H1 (cell line): ENCODE measurements around the gene SMIM1. TPM values are rescaled to one million over a fixed set of nuclear protein-coding genes. Genes with fewer than 3 reads are reported as not detected.

Experiments
- BCL11A ChIP-seq, 2 experiments: IDR thresholded peaks; one replicate each; pipeline ENCODE4 v1.6.1; 2011; ENCODE audit warnings: low read depth in 2 of 2, low read length in 2 of 2, mild to moderate bottlenecking in 2 of 2
- EGR1 ChIP-seq: IDR thresholded peaks from 2 replicates; pipeline ENCODE4 v1.6.1; 2011; ENCODE audit warnings: low read depth, low read length, borderline replicate concordance
- EP300 ChIP-seq, 2 experiments: IDR thresholded peaks; 1 replicate in 1 of 2; 2 replicates in 1 of 2; pipeline ENCODE4 v1.6.1; 2011 to 2012; ENCODE audit warnings: low read depth in 2 of 2, low read length in 2 of 2, mild to moderate bottlenecking in 2 of 2, borderline replicate concordance in 1 of 2, inconsistent platforms in 1 of 2, moderate library complexity in 1 of 2
- HDAC2 ChIP-seq, 2 experiments: fragments of 300-600 bp in 1 of 2; sonication (generic) in 1 of 2; IDR thresholded peaks; 2 replicates each; pipeline ENCODE4 v1.6.1; 2011 to 2012; ENCODE audit warnings: low read depth in 2 of 2, low read length in 2 of 2, mild to moderate bottlenecking in 2 of 2, moderate library complexity in 2 of 2, borderline replicate concordance in 1 of 2, inconsistent platforms in 1 of 2
- HDAC6 ChIP-seq: IDR thresholded peaks from one replicate; pipeline ENCODE4 v1.7.1; 2012; ENCODE audit warnings: low read depth, mild to moderate bottlenecking, inconsistent platforms, low read length, moderate library complexity
- KDM1A ChIP-seq: fragments of 200-600, 300-600 bp; sonication (generic); IDR thresholded peaks from 2 replicates; pipeline ENCODE4 v1.7.1; 2016; ENCODE audit warnings: mild to moderate bottlenecking, low read length, borderline replicate concordance
- KDM5A ChIP-seq: fragments of 200-600 bp; IDR thresholded peaks from 2 replicates; pipeline ENCODE4 v1.7.1; 2012; ENCODE audit warnings: mild to moderate bottlenecking, low read length, inconsistent platforms, mixed read lengths
- MAFK ChIP-seq: IDR thresholded peaks from 2 replicates; pipeline ENCODE4 v1.6.1; 2012; ENCODE audit warnings: low read depth, mild to moderate bottlenecking, improper control_type of control experiment, low read length
- SIRT6 ChIP-seq: IDR thresholded peaks from one replicate; pipeline ENCODE4 v1.7.1; 2012; ENCODE audit warnings: low read length, inconsistent platforms
- SP2 ChIP-seq: IDR thresholded peaks from 2 replicates; pipeline ENCODE4 v1.6.1; 2012; ENCODE audit warnings: mild to moderate bottlenecking, low read length, inconsistent platforms
- SRF ChIP-seq: IDR thresholded peaks from 2 replicates; pipeline ENCODE4 v1.6.1; 2011; ENCODE audit warnings: mild to moderate bottlenecking, low read depth, low read length, moderate library complexity
- TAF7 ChIP-seq: optimal IDR thresholded peaks from 2 replicates; pipeline ENCODE3; 2011; ENCODE audit warnings: low read depth, mild to moderate bottlenecking, inconsistent platforms, low read length, moderate library complexity, borderline replicate concordance
- TBP ChIP-seq: IDR thresholded peaks from 2 replicates; pipeline ENCODE4 v1.6.1; 2011; ENCODE audit warnings: low read depth, low read length, improper control_type of control experiment
- TCF12 ChIP-seq: IDR thresholded peaks from 2 replicates; pipeline ENCODE4 v1.6.1; 2011; ENCODE audit warnings: low read depth, mild to moderate bottlenecking, low read length
- YY1 ChIP-seq: IDR thresholded peaks from 2 replicates; pipeline ENCODE4 v1.6.1; 2011; ENCODE audit warnings: low read depth, mild to moderate bottlenecking, low read length
- polyA plus RNA-seq, 7 experiments: library from polyadenylated mRNA; depleted of rRNA in 3 of 7; stranded (reverse) in 5 of 7; unstranded in 2 of 7; fragments of >200 nt in 5 of 7; fragments of 200-250 nt in 2 of 7; gene quantifications; 1 replicate in 5 of 7; 2 replicates in 1 of 7; 4 replicates in 1 of 7; pipeline versions ENCODE4 v1.2.1 to v1.2.3, GENCODE V29; 2011 to 2013; ENCODE audit warnings: missing spikeins in 2 of 7, mixed read lengths in 2 of 7
- total RNA-seq: library from RNA; stranded (reverse); fragmentation: NEBNext Ultra II Directional; extraction: Animal tissue kit (Norgen Biotek cat#: 25700); gene quantifications from 2 replicates; pipeline ENCODE4 v1.2.1, GENCODE V29; 2021
- TF ChIP-seq, protein P1 (sequence below): IDR thresholded peaks from 2 replicates; pipeline ENCODE4 v1.6.1; 2011; ENCODE audit warnings: low read depth, mild to moderate bottlenecking, low read length; ENCODE audit not compliant: insufficient read depth
- TF ChIP-seq, protein P2 (sequence below), 3 experiments: IDR thresholded peaks; 1 replicate in 2 of 3; 2 replicates in 1 of 3; pipeline versions ENCODE4 v1.5.1 to v1.6.1; 2011; ENCODE audit warnings: low read length in 3 of 3, mild to moderate bottlenecking in 3 of 3, inconsistent platforms in 2 of 3, low read depth in 1 of 3, moderate library complexity in 1 of 3; ENCODE audit not compliant: insufficient read depth in 1 of 3; ENCODE audit errors: control extremely low read depth in 1 of 3
- TF ChIP-seq, protein P3 (sequence below): IDR thresholded peaks from 2 replicates; pipeline ENCODE4 v1.6.1; 2012; ENCODE audit warnings: low read length, inconsistent platforms

The SMIM1 gene
- total and polyA plus RNA-seq, 2 of the 8 experiments (the other 6 are each of a cell fraction or from before 2014, with no cell fraction given) = 7.7 to 9.7 TPM

DNA sequence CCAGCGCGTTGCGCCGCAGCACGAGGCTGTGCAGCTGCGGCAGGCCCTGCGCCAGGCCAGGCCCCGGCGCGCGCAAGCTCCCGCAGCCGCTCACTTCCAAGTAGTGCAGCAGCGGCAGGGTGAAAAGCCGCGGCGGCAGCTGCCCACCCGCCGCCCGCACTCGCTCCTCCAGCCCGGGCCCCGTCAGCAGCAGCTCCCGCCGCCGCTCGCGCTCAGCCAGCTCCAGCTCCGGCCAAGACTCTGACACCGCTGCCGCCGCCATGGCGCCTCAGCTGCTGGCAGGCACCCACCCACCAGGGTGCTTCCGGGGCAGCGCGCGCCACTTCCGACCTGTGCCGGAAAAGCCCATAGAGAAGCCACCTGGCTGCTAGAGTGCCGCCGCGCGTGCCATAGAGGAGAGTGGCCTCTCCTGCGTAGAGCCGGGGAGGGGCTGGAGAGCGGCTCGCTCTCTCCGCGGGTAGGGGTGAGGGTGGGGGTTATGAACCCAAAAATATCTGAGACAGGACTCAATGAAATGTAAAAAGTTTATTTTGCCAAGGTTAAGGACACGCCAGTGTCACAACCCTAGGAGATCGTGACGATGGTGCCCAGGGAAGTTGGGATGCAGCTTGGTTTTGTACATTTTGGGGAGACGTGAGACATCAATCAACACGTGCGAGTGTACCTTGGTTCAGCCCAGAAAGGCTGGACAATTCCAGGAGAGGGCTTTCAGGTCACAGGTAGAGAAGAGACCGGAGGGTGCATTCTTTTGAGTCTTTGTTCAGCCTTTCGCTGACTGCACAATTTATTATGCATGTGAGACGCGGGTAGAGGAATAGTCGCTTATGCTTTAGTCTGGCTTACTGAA is 23.9 kb downstream of the SMIM1 start, which contains the start of gene LRRC47 (continued):
- peak in 1 of 2 experiments; percentile 62; a peak in 1 of 3 replicates for TF ChIP-seq EP300 (IDR thresholded peaks at IDR 0.05; ENCODE audit: borderline replicate concordance in 1 of 2, low read depth in 2 of 2, low read length in 2 of 2)
- no peak for TF ChIP-seq SIRT6
- no peak for TF ChIP-seq HDAC6
- TF ChIP-seq, protein P1, sequence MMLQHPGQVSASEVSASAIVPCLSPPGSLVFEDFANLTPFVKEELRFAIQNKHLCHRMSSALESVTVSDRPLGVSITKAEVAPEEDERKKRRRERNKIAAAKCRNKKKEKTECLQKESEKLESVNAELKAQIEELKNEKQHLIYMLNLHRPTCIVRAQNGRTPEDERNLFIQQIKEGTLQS = no peak
- TF ChIP-seq HDAC2 (IDR thresholded peaks at IDR 0.05; ENCODE audit: borderline replicate concordance in 1 of 2, low read depth in 2 of 2, low read length in 2 of 2) = peak; percentile 51 to 57; a peak in 2 of 4 replicates
- peak; percentile 89 for TF ChIP-seq YY1
- 0 out of 2 replicates have a peak, but pooled peaks have one; percentile 15 for TF ChIP-seq KDM5A
- peak; percentile 22; the same call in 1 of the 2 replicates for TF ChIP-seq KDM1A
- peak; percentile 95 for TF ChIP-seq EGR1
- no peak for TF ChIP-seq SRF
- no peak for TF ChIP-seq BCL11A (IDR thresholded peaks at IDR 0.05; ENCODE audit: low read depth in 2 of 2, low read length in 2 of 2)
- no peak for TF ChIP-seq MAFK
- TF ChIP-seq TCF12 = 0 out of 2 replicates have a peak, but pooled peaks have one; percentile 49
- peak; percentile 72 for TF ChIP-seq TAF7
- TF ChIP-seq, protein P2, sequence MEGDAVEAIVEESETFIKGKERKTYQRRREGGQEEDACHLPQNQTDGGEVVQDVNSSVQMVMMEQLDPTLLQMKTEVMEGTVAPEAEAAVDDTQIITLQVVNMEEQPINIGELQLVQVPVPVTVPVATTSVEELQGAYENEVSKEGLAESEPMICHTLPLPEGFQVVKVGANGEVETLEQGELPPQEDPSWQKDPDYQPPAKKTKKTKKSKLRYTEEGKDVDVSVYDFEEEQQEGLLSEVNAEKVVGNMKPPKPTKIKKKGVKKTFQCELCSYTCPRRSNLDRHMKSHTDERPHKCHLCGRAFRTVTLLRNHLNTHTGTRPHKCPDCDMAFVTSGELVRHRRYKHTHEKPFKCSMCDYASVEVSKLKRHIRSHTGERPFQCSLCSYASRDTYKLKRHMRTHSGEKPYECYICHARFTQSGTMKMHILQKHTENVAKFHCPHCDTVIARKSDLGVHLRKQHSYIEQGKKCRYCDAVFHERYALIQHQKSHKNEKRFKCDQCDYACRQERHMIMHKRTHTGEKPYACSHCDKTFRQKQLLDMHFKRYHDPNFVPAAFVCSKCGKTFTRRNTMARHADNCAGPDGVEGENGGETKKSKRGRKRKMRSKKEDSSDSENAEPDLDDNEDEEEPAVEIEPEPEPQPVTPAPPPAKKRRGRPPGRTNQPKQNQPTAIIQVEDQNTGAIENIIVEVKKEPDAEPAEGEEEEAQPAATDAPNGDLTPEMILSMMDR (IDR thresholded peaks at IDR 0.05; ENCODE audit: control extremely low read depth in 1 of 3, insufficient read depth in 1 of 3, low read depth in 1 of 3, low read length in 3 of 3) = no peak; a peak in 1 of 4 replicates
- peak; percentile 97 for TF ChIP-seq SP2
- TF ChIP-seq TBP = peak; percentile 63
- TF ChIP-seq, protein P3, sequence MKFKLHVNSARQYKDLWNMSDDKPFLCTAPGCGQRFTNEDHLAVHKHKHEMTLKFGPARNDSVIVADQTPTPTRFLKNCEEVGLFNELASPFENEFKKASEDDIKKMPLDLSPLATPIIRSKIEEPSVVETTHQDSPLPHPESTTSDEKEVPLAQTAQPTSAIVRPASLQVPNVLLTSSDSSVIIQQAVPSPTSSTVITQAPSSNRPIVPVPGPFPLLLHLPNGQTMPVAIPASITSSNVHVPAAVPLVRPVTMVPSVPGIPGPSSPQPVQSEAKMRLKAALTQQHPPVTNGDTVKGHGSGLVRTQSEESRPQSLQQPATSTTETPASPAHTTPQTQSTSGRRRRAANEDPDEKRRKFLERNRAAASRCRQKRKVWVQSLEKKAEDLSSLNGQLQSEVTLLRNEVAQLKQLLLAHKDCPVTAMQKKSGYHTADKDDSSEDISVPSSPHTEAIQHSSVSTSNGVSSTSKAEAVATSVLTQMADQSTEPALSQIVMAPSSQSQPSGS = no peak
